DND-41 (cell line): ENCODE measurements around the gene EBPL.

ENCODE experiments used
- EZH2 ChIP-seq: IDR thresholded peaks from 3 replicates; pipeline ENCODE4 v1.6.1; 2012; ENCODE audit warnings: borderline replicate concordance, low read depth, mild to moderate bottlenecking, moderate library complexity, low read length, inconsistent platforms; ENCODE audit not compliant: severe bottlenecking
- TF ChIP-seq, protein P1 (sequence below): IDR thresholded peaks from 2 replicates; pipeline ENCODE4 v1.5.1; 2012; ENCODE audit warnings: borderline replicate concordance, low read length, moderate library complexity, mild to moderate bottlenecking; ENCODE audit not compliant: poor library complexity, severe bottlenecking; ENCODE audit errors: extremely low read depth

DNA sequence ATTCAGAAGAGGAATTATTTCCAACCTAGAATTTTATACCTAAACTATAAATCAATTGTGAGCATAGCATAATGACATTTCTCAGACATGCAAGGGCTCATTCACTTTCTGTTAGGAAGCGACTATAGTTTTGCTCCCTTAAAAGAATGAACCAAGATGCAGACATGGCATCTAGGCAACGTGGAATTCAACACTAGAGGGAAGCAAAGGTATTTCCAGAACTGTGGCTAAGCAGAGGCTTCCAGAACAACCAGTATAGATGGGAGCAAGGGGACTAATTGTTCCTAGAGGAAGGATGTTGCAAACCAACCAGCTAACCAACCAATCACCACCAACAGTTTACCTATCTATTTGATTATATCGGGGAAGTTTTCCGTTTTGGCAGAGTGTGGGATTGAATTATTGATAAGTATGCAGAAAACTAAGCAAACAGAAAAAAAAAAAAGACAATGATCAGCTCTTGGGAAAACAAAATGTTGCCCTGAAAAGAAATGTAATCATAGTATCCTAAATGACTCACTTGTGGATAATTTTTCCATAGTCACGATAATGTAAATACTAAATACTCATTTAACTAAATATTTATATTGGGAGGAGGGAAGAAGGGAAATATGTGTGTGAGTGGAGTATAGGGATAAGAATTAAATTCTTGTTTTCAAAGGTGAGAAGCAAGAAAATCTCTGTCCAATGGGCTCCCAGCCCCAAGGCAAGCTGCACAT is 41.9 kb downstream of the EBPL start:
- TF ChIP-seq, protein P1, sequence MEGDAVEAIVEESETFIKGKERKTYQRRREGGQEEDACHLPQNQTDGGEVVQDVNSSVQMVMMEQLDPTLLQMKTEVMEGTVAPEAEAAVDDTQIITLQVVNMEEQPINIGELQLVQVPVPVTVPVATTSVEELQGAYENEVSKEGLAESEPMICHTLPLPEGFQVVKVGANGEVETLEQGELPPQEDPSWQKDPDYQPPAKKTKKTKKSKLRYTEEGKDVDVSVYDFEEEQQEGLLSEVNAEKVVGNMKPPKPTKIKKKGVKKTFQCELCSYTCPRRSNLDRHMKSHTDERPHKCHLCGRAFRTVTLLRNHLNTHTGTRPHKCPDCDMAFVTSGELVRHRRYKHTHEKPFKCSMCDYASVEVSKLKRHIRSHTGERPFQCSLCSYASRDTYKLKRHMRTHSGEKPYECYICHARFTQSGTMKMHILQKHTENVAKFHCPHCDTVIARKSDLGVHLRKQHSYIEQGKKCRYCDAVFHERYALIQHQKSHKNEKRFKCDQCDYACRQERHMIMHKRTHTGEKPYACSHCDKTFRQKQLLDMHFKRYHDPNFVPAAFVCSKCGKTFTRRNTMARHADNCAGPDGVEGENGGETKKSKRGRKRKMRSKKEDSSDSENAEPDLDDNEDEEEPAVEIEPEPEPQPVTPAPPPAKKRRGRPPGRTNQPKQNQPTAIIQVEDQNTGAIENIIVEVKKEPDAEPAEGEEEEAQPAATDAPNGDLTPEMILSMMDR, result peak; percentile 55
- no peak for TF ChIP-seq EZH2
